Hepatic stellate cell (primary cell): Measurements from ENCODE around the gene ID3.

Experiments used
- DNase-seq: peaks from one replicate; pipeline ENCODE4 v3.0.0; 2011; ENCODE audit warnings: low spot score

Gene ID3

DNA sequence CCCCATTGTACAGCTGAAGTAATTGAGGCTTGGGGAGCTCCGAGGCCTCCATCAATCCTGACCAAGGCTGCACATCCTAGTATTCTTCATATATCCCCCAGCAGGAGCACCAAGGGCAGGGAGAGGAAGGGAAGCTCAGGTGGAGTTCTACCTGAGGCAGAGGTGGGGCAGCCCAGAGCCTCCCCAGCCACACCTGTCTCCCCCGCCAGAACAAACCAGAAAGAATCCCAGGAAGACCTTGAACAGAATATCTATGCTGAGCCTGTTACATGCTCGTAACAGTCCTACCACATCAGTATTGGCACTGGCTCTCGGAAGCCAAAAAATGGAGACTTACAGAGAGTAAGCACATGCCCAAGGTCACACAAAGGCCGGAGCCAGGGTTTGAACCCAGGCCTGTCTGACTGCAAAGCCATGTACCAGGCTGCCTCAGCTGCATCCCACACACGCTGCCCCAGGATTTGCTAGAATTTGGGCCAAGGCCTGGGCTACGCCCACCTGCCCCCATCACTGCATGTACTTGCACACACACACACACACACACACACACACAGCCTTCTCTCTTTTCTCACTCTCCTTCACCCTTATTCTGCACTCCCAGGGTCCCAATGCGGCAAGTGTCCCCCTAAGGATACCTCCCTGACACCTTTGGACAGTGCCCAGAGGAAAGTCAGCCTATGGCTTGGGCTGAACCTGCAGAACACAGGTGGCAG lies 32.8 kb downstream of the ID3 start:
- DNase-seq = no peak

DNA sequence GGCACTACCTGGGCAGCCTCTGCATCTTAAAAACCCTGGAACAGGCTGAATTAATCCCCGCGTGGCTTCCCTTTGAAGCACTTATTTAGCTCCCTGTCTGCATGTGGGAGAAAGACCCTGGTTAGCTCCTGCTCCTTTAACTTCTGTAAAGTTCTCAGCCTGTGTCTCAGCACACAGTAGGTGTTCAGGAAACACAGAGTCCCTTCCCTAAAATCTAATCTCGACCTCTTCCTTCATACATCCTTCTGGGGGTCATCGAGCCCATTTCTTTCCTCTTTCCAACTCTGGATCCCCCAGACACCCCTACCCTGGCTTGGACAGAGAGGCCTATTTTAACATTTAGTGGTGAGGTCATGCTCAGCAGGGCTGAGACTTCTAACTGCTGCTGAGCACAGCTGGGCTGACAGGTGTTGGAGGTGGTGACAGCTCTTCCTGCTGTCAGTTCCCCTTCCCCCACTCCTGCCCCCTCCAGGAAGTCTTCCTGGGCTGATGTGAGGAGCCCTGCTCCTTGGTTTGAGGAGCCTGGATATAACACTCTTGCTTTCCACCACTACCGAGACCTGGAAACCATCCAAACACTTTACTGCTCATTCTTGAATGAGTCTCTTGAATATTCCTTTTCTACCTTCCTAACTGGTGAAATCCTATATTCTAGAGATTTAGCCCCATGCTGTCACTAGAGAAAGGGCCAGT lies 33.6 kb downstream of the ID3 start:
- no peak for DNase-seq

DNA sequence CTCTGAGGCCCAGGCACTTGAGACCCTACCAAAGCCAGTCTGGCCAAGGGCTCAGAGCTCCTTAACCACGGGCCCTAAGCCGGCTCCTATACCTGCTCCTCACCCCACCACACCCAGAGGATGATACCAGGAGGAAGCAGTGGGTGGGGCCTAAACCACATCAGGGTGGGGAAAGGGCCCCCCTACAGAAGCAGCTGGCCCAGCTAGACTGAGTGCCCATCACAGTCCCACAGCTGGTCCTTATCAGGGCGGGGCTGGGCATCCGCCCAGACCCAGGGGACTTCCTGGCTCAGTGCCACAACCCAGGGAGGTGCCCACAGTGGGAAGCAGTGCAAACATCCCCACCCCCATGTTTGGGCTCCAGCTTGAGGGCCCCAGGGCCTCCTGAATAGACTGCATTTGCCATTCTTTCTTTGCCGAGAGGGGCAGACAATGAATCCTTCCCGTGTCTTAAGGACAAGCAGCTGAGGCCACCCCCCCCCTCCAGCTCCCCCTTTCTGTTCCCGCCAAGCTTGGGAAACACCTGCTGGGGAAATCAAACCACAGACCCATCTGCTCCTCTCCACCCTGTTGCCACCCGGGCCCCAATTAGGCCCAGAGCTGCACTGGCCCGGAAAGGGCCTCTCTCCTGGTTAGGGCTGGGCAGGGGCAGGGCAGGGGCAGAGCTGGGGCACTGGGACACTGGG lies 34.4 kb downstream of the ID3 start:
- no peak for DNase-seq

DNA sequence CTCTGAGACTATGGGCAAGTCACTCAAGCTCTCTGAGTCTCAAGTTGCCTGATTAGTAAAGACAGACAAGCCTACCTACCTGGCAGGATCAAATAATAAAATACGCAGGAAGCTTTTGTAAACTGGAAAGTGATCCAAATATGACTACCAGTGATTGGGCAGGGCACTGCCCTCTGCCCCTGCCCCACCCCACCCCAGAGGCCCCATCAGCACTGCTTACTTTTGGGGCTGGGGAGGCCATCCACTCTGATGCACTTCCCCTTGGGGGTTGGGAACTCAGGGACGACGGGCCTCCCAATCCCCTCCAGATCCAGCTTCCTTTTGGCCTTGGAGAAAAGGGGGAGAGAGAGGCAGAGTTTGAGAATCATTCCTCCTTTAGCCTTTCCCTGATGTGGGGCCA lies 35.1 kb downstream of the ID3 start:
- no peak for DNase-seq

GRCh38 chr1:23522244-23522982 lies 36.9 kb downstream of the ID3 start:
- no peak for DNase-seq

DNA sequence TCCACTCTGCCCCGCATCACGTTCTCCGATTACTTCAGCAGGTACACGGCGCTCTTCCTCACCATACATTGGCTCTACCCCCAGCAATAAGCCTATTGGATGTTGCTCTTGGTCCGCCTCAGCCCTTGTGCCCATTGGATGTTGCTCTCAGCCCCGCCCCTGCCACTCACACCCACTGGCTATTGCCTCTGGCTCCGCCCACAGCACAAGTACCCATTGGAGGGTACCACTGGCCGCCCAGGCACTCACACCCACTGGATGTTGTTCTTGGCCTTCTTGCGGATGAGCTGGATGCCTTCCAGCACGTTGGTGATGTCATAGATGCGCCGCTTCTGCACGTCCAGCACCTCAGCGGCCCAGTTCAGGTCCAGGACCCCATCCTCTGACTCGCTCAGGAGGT lies 37.7 kb downstream of the ID3 start:
- no peak for DNase-seq

GRCh38 chr1:23517581-23517980 lies 41.7 kb downstream of the ID3 start:
- no peak for DNase-seq

DNA sequence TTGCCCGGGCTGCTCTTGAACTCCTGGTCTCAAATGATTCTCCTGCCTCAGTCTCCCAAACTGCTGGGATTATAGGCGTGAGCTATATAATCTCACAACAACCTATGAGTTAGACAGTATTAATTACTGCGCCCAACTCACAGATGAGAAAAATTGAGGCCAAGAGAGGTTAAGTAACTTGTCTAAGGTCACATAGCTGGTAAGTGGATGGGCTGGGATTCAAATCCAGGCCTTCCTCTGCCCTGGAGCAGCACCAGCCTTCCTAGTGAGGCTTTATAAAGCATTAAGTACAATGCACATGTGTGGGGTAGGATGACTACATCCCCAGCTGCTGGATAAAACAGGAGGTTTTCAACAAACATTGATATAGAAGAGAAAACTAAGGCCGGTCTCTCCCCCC lies 43.4 kb downstream of the ID3 start:
- DNase-seq = no peak

- no peak for DNase-seq
These were observed 45.1 kb downstream of the ID3 start for GRCh38 chr1:23514111-23514679.

DNA sequence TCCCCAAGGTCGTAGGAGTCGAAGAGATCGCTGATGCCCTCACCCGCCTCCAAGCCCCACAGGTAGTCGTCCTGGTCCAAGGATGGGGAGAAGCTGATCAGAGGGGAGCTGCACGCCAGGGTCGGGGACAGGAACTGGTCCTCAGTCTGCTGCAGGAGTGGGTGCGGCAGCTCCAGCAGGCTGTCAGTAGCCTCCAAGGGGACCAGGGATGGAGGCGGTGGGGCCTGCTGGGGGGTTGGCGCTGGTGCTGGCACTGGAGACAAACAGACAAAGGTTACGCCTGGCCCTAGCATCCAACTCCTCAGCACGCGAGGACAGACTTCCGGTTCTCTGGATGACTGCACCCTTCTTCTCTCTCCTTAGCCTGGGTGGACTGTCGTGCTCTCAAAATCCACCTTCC lies 49.4 kb downstream of the ID3 start:
- no peak for DNase-seq
